Astrocyte (in vitro differentiated cells and primary cell): ENCODE measurements around the gene SLC7A8.

Source experiments
- CTCF ChIP-seq: IDR thresholded peaks from 2 replicates; pipeline ENCODE4 v1.5.1; 2011; ENCODE audit warnings: low read depth, mild to moderate bottlenecking, inconsistent platforms, low read length, moderate library complexity; ENCODE audit not compliant: insufficient read depth
- EZH2 ChIP-seq: IDR thresholded peaks from 2 replicates; pipeline ENCODE4 v1.6.1; 2012; ENCODE audit warnings: mild to moderate bottlenecking, low read length, inconsistent platforms; ENCODE audit not compliant: insufficient read depth

- TF ChIP-seq CTCF, result no peak
- TF ChIP-seq EZH2, result no peak
These were observed 6.3 kb downstream of the SLC7A8 start for GRCh38 chr14:23177181-23177580.
